Measurements from ENCODE around the gene TST.

TST gene

DNA sequence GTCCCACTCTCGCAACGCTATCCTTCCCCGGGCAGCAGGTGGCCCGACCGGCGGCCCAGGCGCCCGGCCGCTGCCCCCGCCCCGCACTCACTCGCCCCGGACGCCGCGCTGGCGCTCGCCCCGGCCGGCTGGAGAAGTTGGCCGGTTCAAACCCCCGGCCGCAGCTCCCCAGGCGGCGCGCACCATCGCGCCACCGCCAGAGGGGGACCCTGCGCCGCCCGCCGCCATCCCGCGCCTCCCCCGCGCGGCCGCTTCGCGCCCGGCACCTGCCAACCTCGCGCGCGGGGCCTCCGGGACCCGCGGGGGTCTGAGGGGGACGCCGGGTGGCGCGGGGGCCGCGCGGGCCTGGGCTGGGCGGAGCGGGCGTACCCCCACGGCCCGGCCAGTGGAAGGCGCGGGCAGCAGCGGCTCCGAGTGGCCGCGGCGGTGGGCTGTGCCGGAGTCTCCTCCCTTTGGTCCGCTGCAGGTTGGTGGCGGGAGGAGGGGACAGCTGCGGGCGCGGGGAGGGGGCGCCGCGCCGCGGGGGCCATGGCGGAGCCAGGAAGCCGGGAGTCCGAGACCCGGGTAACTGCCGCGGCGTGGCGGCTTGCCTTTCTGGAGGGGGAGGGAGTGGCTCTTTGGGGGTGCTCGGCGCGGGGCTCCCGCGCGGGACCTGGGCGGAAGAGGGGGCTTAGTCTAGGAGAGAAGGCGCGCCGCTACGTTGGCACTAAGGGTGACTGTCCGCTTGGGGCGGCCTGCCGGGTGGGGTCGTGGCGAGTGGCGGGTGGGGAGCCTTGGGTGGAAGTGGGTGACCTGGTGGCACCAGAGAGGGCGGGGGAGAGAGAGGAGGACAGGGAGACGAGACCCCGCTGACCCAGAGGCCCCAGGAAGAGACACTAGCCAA, at the start of gene TST, which contains the start of gene MPST:
TSS of gene TST (minus strand) at position 139 of the 883 bp plus-strand sequence. CDS start 715 bp downstream, outside the sequence.
TSS of gene MPST (plus strand) at position 434 of the 883 bp plus-strand sequence. CDS start at position 529, 95 bp downstream.
- peaks cover 7% of the 10 kb centered on the region for H3K4me1 ChIP-seq (ENCODE audit: insufficient read depth, low read length)

DNA sequence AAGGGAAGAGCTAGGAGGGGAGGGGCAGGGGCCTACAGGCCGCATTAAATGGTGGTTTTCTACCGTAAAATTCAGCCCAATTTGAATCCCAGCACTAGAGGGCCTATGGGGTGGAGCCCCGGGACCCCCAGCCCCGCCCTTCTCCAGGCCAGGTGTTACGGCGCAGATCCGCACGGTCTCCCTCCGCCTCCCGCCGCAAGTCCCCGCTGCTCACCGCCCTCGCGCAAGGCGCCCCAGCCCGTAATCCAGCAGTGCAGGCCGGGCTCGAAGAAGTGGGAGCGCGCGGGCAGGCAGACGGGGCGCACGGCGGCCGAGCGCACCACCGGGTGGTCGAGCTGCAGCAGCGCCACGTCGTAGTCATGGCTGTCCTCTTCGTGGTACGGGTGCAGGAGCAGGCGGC, 49.6 kb upstream of the TST start:
- peak overlapping the region; percentile 17 for H3K9ac ChIP-seq (ENCODE audit: low read depth, low read length)
- no peaks in the 10 kb centered on the region for H3K4me1 ChIP-seq (ENCODE audit: insufficient read depth, low read length)
- H3K36me3 ChIP-seq (ENCODE audit: insufficient read depth, low read length), result no peaks in the 10 kb centered on the region
- no peaks in the 10 kb centered on the region for H3K9me3 ChIP-seq (ENCODE audit: control insufficient read depth, insufficient read depth, low read length)

More for the DNA sequence above, at the start of gene TST, which contains the start of gene MPST:
- Histone ChIP-seq H3K9ac (ENCODE audit: low read depth, low read length) (peak within 1 kb of the TSS; percentile 91), H3K36me3 (ENCODE audit: insufficient read depth, low read length) (no peaks in the 10 kb centered on the region), H3K9me3 (ENCODE audit: control insufficient read depth, insufficient read depth, low read length) (no peaks in the 10 kb centered on the region)

DNA sequence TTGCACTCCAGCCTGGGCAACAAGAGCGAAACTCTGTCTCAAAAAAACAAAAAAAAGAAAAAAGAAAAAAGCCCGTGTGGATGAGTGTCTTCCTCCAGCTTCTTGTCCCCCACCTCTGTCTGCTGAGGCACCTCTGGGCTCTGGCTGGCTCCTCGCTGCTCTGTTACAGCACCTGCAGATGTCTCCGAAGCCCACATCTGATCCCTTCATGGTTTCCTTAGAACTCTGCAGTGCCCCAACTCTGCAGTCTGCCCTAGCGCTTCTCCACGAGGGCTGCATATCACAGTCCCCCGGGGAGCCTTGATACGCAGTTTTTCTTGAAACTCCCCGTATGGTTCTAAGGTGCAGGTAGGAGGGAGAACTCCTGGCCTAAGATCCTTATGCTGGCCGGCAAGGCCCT, 48.2 kb upstream of the TST start:
- no peaks in the 10 kb centered on the region for H3K36me3 ChIP-seq (ENCODE audit: insufficient read depth, low read length)
- peaks cover 14% of the 10 kb centered on the region; the same call in 1 of the 2 replicates for H3K4me1 ChIP-seq (ENCODE audit: insufficient read depth, low read length)
- no peaks in the 10 kb centered on the region for H3K9me3 ChIP-seq (ENCODE audit: control insufficient read depth, insufficient read depth, low read length)
- H3K9ac ChIP-seq (ENCODE audit: low read depth, low read length), result no peak overlapping the region

- no peaks in the 10 kb centered on the region for H3K36me3 ChIP-seq (ENCODE audit: insufficient read depth, low read length)
- peaks cover 24% of the 10 kb centered on the region; the same call in 1 of the 2 replicates for H3K4me1 ChIP-seq (ENCODE audit: insufficient read depth, low read length)
- H3K9ac ChIP-seq (ENCODE audit: low read depth, low read length), result no peak overlapping the region
- H3K9me3 ChIP-seq (ENCODE audit: control insufficient read depth, insufficient read depth, low read length), result no peaks in the 10 kb centered on the region
Measured at GRCh38 chr22:37065961-37066360, 46.7 kb upstream of the TST start.

GRCh38 chr22:37065180-37065579, 45.9 kb upstream of the TST start:
- peaks cover 24% of the 10 kb centered on the region; the same call in 1 of the 2 replicates for H3K4me1 ChIP-seq (ENCODE audit: insufficient read depth, low read length)
- H3K9me3 ChIP-seq (ENCODE audit: control insufficient read depth, insufficient read depth, low read length), result no peaks in the 10 kb centered on the region
- H3K9ac ChIP-seq (ENCODE audit: low read depth, low read length), result no peak overlapping the region
- H3K36me3 ChIP-seq (ENCODE audit: insufficient read depth, low read length), result no peaks in the 10 kb centered on the region

DNA sequence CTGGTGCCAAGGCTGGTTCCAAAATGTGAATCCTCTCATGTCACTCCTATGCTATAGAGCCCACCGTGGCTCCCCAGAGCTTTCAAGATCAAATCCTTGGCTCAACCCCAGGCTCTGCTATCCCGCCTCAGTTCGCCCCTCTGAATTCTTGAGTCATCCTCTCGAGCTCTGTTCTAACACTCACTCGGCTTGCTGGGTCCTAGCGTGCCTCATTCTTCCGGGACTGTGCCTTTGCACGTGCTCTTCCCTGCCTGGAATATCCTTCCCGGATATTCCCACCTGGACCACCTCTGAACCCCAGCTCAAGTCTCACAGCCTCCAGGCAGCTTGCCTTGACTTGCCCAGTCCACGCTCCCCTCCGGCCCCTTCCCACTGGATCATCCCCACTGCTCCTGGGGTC, 45.3 kb upstream of the TST start:
- Histone ChIP-seq H3K9ac (ENCODE audit: low read depth, low read length) (no peak overlapping the region), H3K36me3 (ENCODE audit: insufficient read depth, low read length) (no peaks in the 10 kb centered on the region), H3K9me3 (ENCODE audit: control insufficient read depth, insufficient read depth, low read length) (no peaks in the 10 kb centered on the region), H3K4me1 (ENCODE audit: insufficient read depth, low read length) (peaks cover 24% of the 10 kb centered on the region; the same call in 1 of the 2 replicates)

GRCh38 chr22:37063431-37064420, 44.5 kb upstream of the TST start:
- Histone ChIP-seq H3K4me1 (ENCODE audit: insufficient read depth, low read length) (peaks cover 24% of the 10 kb centered on the region; the same call in 1 of the 2 replicates), H3K9me3 (ENCODE audit: control insufficient read depth, insufficient read depth, low read length) (no peaks in the 10 kb centered on the region), H3K9ac (ENCODE audit: low read depth, low read length) (no peak overlapping the region), H3K36me3 (ENCODE audit: insufficient read depth, low read length) (no peaks in the 10 kb centered on the region)

- Histone ChIP-seq H3K9me3 (ENCODE audit: control insufficient read depth, insufficient read depth, low read length) (no peaks in the 10 kb centered on the region), H3K4me1 (ENCODE audit: insufficient read depth, low read length) (peaks cover 24% of the 10 kb centered on the region; the same call in 1 of the 2 replicates), H3K36me3 (ENCODE audit: insufficient read depth, low read length) (no peaks in the 10 kb centered on the region), H3K9ac (ENCODE audit: low read depth, low read length) (no peak overlapping the region)
Measured at GRCh38 chr22:37062702-37063381, 43.6 kb upstream of the TST start.

DNA sequence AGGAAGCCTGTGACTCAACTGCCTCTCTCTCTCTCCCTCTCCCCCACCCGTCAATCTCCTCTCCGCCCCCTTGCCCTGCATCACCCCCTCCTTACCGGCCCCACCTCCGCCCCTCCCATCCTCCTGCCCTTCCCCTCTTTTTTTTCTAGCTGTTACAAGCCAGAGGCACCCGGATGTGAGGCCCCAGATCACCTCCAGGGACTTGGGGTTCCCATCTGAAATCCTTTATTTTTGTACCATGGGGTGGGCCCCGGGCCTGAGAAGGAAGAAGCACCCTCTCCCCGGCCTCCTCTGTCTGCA, 43.1 kb upstream of the TST start:
- Histone ChIP-seq H3K9me3 (ENCODE audit: control insufficient read depth, insufficient read depth, low read length) (no peaks in the 10 kb centered on the region), H3K36me3 (ENCODE audit: insufficient read depth, low read length) (no peaks in the 10 kb centered on the region), H3K9ac (ENCODE audit: low read depth, low read length) (no peak overlapping the region), H3K4me1 (ENCODE audit: insufficient read depth, low read length) (peaks cover 24% of the 10 kb centered on the region; the same call in 1 of the 2 replicates)

GRCh38 chr22:37061611-37062375, 42.5 kb upstream of the TST start:
- H3K36me3 ChIP-seq (ENCODE audit: insufficient read depth, low read length), result no peaks in the 10 kb centered on the region
- H3K4me1 ChIP-seq (ENCODE audit: insufficient read depth, low read length), result peaks cover 24% of the 10 kb centered on the region; the same call in 1 of the 2 replicates
- no peaks in the 10 kb centered on the region for H3K9me3 ChIP-seq (ENCODE audit: control insufficient read depth, insufficient read depth, low read length)
- no peak overlapping the region for H3K9ac ChIP-seq (ENCODE audit: low read depth, low read length)

DNA sequence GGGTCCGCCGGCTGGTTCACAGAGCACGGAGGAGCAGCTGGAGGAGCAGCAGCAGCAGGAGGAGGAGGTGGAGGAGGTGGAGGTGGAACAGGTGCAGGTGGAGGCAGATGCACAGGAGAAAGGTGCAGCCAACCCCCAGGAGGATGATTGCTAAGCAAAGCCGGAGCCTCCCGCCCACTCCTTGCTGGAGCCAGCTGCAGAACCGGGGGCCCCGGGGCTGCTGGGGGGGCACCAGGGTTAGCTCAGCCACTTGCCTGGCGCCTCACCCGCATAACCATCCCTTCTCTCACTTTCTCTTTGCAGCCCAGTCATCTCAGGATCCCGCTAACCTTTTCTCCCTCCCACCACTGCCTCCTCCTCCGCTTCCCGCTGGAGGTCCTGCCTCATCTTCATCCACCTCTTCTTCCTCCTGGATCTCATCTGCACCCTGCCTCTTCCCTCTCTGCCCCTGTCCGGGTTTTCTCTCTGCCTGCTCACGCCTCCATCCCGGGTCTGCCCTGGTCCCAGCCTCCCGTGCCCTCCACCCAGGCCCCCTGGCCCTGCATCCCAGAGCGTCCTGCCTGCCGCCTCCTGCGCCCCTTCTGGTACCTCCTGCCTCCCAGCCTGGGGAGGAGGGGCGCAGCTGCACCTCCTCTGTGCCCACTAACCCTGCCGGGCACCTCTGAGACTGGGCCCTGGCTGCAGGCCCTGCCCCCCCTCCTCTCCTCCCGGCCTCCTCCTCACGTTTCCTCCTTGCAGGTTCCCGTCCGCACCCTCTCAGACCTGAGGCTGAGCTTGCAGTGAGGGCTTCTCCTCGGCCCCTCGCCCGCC, 41.8 kb upstream of the TST start:
- Histone ChIP-seq H3K36me3 (ENCODE audit: insufficient read depth, low read length) (no peaks in the 10 kb centered on the region), H3K9ac (ENCODE audit: low read depth, low read length) (no peak overlapping the region), H3K9me3 (ENCODE audit: control insufficient read depth, insufficient read depth, low read length) (no peaks in the 10 kb centered on the region), H3K4me1 (ENCODE audit: insufficient read depth, low read length) (peaks cover 24% of the 10 kb centered on the region; the same call in 1 of the 2 replicates)

GRCh38 chr22:37059876-37060449, 40.7 kb upstream of the TST start:
- Histone ChIP-seq H3K9me3 (ENCODE audit: control insufficient read depth, insufficient read depth, low read length) (no peaks in the 10 kb centered on the region), H3K4me1 (ENCODE audit: insufficient read depth, low read length) (peaks cover 24% of the 10 kb centered on the region; the same call in 1 of the 2 replicates), H3K36me3 (ENCODE audit: insufficient read depth, low read length) (no peaks in the 10 kb centered on the region), H3K9ac (ENCODE audit: low read depth, low read length) (no peak overlapping the region)

Data from ES-I3 (cell line).